ENCODE data around the gene MPRIP.

- TF ChIP-seq, protein P1, sequence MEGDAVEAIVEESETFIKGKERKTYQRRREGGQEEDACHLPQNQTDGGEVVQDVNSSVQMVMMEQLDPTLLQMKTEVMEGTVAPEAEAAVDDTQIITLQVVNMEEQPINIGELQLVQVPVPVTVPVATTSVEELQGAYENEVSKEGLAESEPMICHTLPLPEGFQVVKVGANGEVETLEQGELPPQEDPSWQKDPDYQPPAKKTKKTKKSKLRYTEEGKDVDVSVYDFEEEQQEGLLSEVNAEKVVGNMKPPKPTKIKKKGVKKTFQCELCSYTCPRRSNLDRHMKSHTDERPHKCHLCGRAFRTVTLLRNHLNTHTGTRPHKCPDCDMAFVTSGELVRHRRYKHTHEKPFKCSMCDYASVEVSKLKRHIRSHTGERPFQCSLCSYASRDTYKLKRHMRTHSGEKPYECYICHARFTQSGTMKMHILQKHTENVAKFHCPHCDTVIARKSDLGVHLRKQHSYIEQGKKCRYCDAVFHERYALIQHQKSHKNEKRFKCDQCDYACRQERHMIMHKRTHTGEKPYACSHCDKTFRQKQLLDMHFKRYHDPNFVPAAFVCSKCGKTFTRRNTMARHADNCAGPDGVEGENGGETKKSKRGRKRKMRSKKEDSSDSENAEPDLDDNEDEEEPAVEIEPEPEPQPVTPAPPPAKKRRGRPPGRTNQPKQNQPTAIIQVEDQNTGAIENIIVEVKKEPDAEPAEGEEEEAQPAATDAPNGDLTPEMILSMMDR (IDR thresholded peaks at IDR 0.05): no peak
- no peak for TF ChIP-seq EP300 (IDR thresholded peaks at IDR 0.05)
Measured at GRCh38 chr17:17075125-17075781, 33.0 kb downstream of the MPRIP start.
